Dedifferentiated amniotic fluid mesenchymal stem cell (primary cell): Measurements from ENCODE around the gene INTS1.

Experiments
- DNase-seq: peaks from one replicate; pipeline ENCODE4 v3.0.0-alpha.2; 2016; ENCODE audit errors: extremely low spot score

INTS1 gene

GRCh38 chr7:1433128-1433920 lies 70.9 kb downstream of the INTS1 start:
- no peak for DNase-seq

GRCh38 chr7:1432411-1433082 lies 71.6 kb downstream of the INTS1 start:
- DNase-seq = peak; percentile 22

GRCh38 chr7:1431634-1432380 lies 72.4 kb downstream of the INTS1 start:
- no peak for DNase-seq

GRCh38 chr7:1431226-1431625 lies 73.0 kb downstream of the INTS1 start:
- no peak for DNase-seq

GRCh38 chr7:1430056-1430845 lies 73.9 kb downstream of the INTS1 start:
- DNase-seq = no peak

- no peak for DNase-seq
Observed at GRCh38 chr7:1428941-1429501, 75.2 kb downstream of the INTS1 start.

- DNase-seq = no peak
Observed at GRCh38 chr7:1427064-1427657, 77.0 kb downstream of the INTS1 start.

GRCh38 chr7:1426474-1426873 lies 77.7 kb downstream of the INTS1 start:
- DNase-seq = no peak

- no peak for DNase-seq
Observed at GRCh38 chr7:1425292-1426136, 78.7 kb downstream of the INTS1 start.

GRCh38 chr7:1424041-1424440 lies 80.1 kb downstream of the INTS1 start:
- DNase-seq = no peak

GRCh38 chr7:1423264-1423811 lies 80.9 kb downstream of the INTS1 start:
- DNase-seq = no peak

- DNase-seq = no peak
Observed at GRCh38 chr7:1422512-1423263, 81.5 kb downstream of the INTS1 start.

GRCh38 chr7:1421946-1422345 lies 82.2 kb downstream of the INTS1 start:
- no peak for DNase-seq

GRCh38 chr7:1421020-1421790 lies 83.0 kb downstream of the INTS1 start:
- DNase-seq = no peak
